ENCODE data around the gene TCAIM.

Gene TCAIM

GRCh38 chr3:44338010-44338827 is at the start of gene TCAIM:
TSS of gene TCAIM (plus strand) at chr3:44338766. CDS start at chr3:44354783, 16,017 bp downstream.
- peak; percentile 98 to 99 (median 99) for DNase-seq

- DNase-seq: no peak
Observed at GRCh38 chr3:44289882-44290462, 48.6 kb upstream of the TCAIM start.

- DNase-seq: no peak
Observed at GRCh38 chr3:44292276-44292675, 46.3 kb upstream of the TCAIM start.

- no peak for DNase-seq
Observed at GRCh38 chr3:44292947-44293346, 45.6 kb upstream of the TCAIM start.

- DNase-seq: no peak
Observed at GRCh38 chr3:44297255-44297654, 41.3 kb upstream of the TCAIM start.

- no peak for DNase-seq
Observed at GRCh38 chr3:44301746-44302145, 36.8 kb upstream of the TCAIM start.

- no peak for DNase-seq
Observed at GRCh38 chr3:44309500-44309899, 29.1 kb upstream of the TCAIM start.

- no peak for DNase-seq
Observed at GRCh38 chr3:44318891-44319311, 19.7 kb upstream of the TCAIM start.

GRCh38 chr3:44321335-44321734 is 17.2 kb upstream of the TCAIM start:
- DNase-seq: no peak

GRCh38 chr3:44323341-44323955 is 15.1 kb upstream of the TCAIM start:
- DNase-seq: peak; percentile 74 to 81 (median 80)

GRCh38 chr3:44324584-44324983 is 14.0 kb upstream of the TCAIM start:
- DNase-seq: no peak

- no peak for DNase-seq
Observed at GRCh38 chr3:44326019-44326418, 12.5 kb upstream of the TCAIM start.

GRCh38 chr3:44326515-44326914 is 12.1 kb upstream of the TCAIM start:
- DNase-seq: no peak

GRCh38 chr3:44329946-44330345 is 8.6 kb upstream of the TCAIM start:
- DNase-seq: peak; percentile 33 to 63 (median 44)

- no peak for DNase-seq
Observed at GRCh38 chr3:44330444-44330843, 8.1 kb upstream of the TCAIM start.

- peak in 2 of 3 donors; percentile 18 to 22 for DNase-seq
Observed at GRCh38 chr3:44334326-44334725, 4.2 kb upstream of the TCAIM start.

- DNase-seq: no peak
Observed at GRCh38 chr3:44337248-44337785, 1.2 kb upstream of the TCAIM start.

- no peak for DNase-seq
Observed at GRCh38 chr3:44338828-44339127, 212 bp downstream of the TCAIM start.

- peak in 2 of 3 donors; percentile 7 to 19 for DNase-seq
Observed at GRCh38 chr3:44339181-44340057, 853 bp downstream of the TCAIM start.

- peak; percentile 13 to 28 (median 20) for DNase-seq
Observed at GRCh38 chr3:44340058-44340395, 1.5 kb downstream of the TCAIM start.

- DNase-seq: no peak
Observed at GRCh38 chr3:44342176-44342790, 3.7 kb downstream of the TCAIM start.

- DNase-seq: no peak
Observed at GRCh38 chr3:44343421-44343820, 4.9 kb downstream of the TCAIM start.
